Left ventricle myocardium inferior (tissue), 1 donor: ENCODE data around the gene DOCK8. TPM values are rescaled to one million over a fixed set of nuclear protein-coding genes. Genes with fewer than 3 reads are reported as not detected.

Source experiments
- DNase-seq: peaks from one replicate; pipeline ENCODE4 v3.0.0-alpha.2; 2020
- H3K27ac ChIP-seq: fragments of 200-600 bp; replicated peaks from 2 replicates; pipeline ENCODE4 v1.8.0; 2021
- H3K27me3 ChIP-seq: fragments of 200-600 bp; 2 replicates; pipeline ENCODE4 v1.8.0; 2021; ENCODE audit warnings: low read depth
- H3K36me3 ChIP-seq: fragments of 200-600 bp; 2 replicates; pipeline ENCODE4 v1.8.0; 2021
- H3K4me1 ChIP-seq: fragments of 200-600 bp; 2 replicates; pipeline ENCODE4 v1.8.0; 2021
- H3K4me3 ChIP-seq: fragments of 200-600 bp; 2 replicates; pipeline ENCODE4 v1.8.0; 2021; ENCODE audit warnings: mild to moderate bottlenecking, moderate library complexity
- H3K9me3 ChIP-seq: fragments of 200-600 bp; replicated peaks from 2 replicates; pipeline ENCODE4 v1.8.0; 2021
- CTCF ChIP-seq: fragments of 200-600 bp; IDR thresholded peaks from 2 replicates; pipeline ENCODE4 v1.8.0; 2021; ENCODE audit warnings: antibody characterized with exemption, mild to moderate bottlenecking, borderline replicate concordance
- intact Hi-C: fragments of 100-400 bp; cut with micrococcal nuclease; formaldehyde crosslinking; loops from one replicate; pipeline ENCODE4 v1.11.0; 2022
- total RNA-seq: library from RNA; stranded (reverse); fragmentation: NEBNext Ultra II Directional; extraction: Animal tissue kit (Norgen Biotek cat#: 25700); gene quantifications from one replicate; pipeline ENCODE4 v1.2.1, GENCODE V29; 2021
- donor health status: DM: no; HTN: yes; CAD: no; lungs with severe emphysema.

The DOCK8 gene
- total RNA-seq, 1 donor from 2014 or later, result 3.7 TPM

GRCh38 chr9:259405-260404, 45.0 kb downstream of the DOCK8 start:
- Histone ChIP-seq H3K27me3 (peaks cover 16% of the 10 kb centered on the region), H3K36me3 (no peaks in the 10 kb centered on the region), H3K9me3 (no peaks in the 10 kb centered on the region), H3K27ac (no peak overlapping the region), H3K4me3 (no peak overlapping the region), H3K4me1 (no peaks in the 10 kb centered on the region)
- intact Hi-C loops, result no loop called here
- TF ChIP-seq CTCF, result no peak
- DNase-seq, result no peak

- H3K36me3 ChIP-seq, result no peaks in the 10 kb centered on the region
- TF ChIP-seq CTCF, result no peak
- H3K4me1 ChIP-seq, result no peaks in the 10 kb centered on the region
- no peak for DNase-seq
- no peak overlapping the region for H3K4me3 ChIP-seq
- intact Hi-C loops, result no loop called here
- no peaks in the 10 kb centered on the region for H3K9me3 ChIP-seq
- peaks cover 19% of the 10 kb centered on the region for H3K27me3 ChIP-seq
- H3K27ac ChIP-seq, result no peak overlapping the region
These were observed 49.6 kb downstream of the DOCK8 start for GRCh38 chr9:264231-264630.

- no peak for DNase-seq
- intact Hi-C loops, result no loop called here
- no peak overlapping the region for H3K27ac ChIP-seq
- H3K9me3 ChIP-seq, result no peaks in the 10 kb centered on the region
- no peaks in the 10 kb centered on the region for H3K36me3 ChIP-seq
- H3K4me3 ChIP-seq, result no peak overlapping the region
- no peaks in the 10 kb centered on the region for H3K4me1 ChIP-seq
- H3K27me3 ChIP-seq, result peaks cover 17% of the 10 kb centered on the region
- TF ChIP-seq CTCF, result no peak
These were observed 50.7 kb downstream of the DOCK8 start for GRCh38 chr9:265209-265870.

GRCh38 chr9:266228-266627, 51.6 kb downstream of the DOCK8 start:
- DNase-seq, result no peak
- Histone ChIP-seq H3K36me3 (no peaks in the 10 kb centered on the region), H3K27me3 (peaks cover 10% of the 10 kb centered on the region), H3K4me1 (no peaks in the 10 kb centered on the region), H3K27ac (no peak overlapping the region), H3K4me3 (no peak overlapping the region), H3K9me3 (no peaks in the 10 kb centered on the region)
- intact Hi-C loops, result no loop called here
- no peak for TF ChIP-seq CTCF

- no peak overlapping the region for H3K4me3 ChIP-seq
- no peaks in the 10 kb centered on the region for H3K4me1 ChIP-seq
- H3K9me3 ChIP-seq, result no peaks in the 10 kb centered on the region
- no peak overlapping the region for H3K27ac ChIP-seq
- peaks cover 9% of the 10 kb centered on the region for H3K27me3 ChIP-seq
- DNase-seq, result no peak
- no peaks in the 10 kb centered on the region for H3K36me3 ChIP-seq
- intact Hi-C loops, result no loop called here
- no peak for TF ChIP-seq CTCF
These were observed 54.0 kb downstream of the DOCK8 start for GRCh38 chr9:268616-269015.
